Thyroid gland (tissue), 4 donors: ENCODE data around the gene HEPN1.

Source experiments
- POLR2A ChIP-seq, 2 donors: fragments of 450-650 bp; IDR thresholded peaks; one replicate each; pipeline ENCODE4 v1.6.1; 2017; ENCODE audit warnings: antibody characterized with exemption in 2 of 2, mild to moderate bottlenecking in 2 of 2, moderate library complexity in 1 of 2
- TF ChIP-seq, protein P1 (sequence below), 6 experiments: fragments of 200-600 bp in 3 of 6; fragments of 450-650 bp in 3 of 6; sonication (generic) in 3 of 6; IDR thresholded peaks; one replicate each; pipeline ENCODE4 v1.5.1; 2016 to 2019; ENCODE audit warnings: antibody characterized with exemption in 6 of 6, mild to moderate bottlenecking in 2 of 6, inconsistent platforms in 1 of 6, moderate library complexity in 1 of 6

- TF ChIP-seq, protein P1, sequence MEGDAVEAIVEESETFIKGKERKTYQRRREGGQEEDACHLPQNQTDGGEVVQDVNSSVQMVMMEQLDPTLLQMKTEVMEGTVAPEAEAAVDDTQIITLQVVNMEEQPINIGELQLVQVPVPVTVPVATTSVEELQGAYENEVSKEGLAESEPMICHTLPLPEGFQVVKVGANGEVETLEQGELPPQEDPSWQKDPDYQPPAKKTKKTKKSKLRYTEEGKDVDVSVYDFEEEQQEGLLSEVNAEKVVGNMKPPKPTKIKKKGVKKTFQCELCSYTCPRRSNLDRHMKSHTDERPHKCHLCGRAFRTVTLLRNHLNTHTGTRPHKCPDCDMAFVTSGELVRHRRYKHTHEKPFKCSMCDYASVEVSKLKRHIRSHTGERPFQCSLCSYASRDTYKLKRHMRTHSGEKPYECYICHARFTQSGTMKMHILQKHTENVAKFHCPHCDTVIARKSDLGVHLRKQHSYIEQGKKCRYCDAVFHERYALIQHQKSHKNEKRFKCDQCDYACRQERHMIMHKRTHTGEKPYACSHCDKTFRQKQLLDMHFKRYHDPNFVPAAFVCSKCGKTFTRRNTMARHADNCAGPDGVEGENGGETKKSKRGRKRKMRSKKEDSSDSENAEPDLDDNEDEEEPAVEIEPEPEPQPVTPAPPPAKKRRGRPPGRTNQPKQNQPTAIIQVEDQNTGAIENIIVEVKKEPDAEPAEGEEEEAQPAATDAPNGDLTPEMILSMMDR (IDR thresholded peaks at IDR 0.05): no peak
- no peak for TF ChIP-seq POLR2A (IDR thresholded peaks at IDR 0.05)
Observed at GRCh38 chr11:124902616-124903015, 16.4 kb upstream of the HEPN1 start.
